ENCODE data around the gene PSPN.
A peak's percentile ranks its signal among the peaks of the same experiment; 100 is the strongest.

PSPN gene, protein sequence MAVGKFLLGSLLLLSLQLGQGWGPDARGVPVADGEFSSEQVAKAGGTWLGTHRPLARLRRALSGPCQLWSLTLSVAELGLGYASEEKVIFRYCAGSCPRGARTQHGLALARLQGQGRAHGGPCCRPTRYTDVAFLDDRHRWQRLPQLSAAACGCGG

DNA sequence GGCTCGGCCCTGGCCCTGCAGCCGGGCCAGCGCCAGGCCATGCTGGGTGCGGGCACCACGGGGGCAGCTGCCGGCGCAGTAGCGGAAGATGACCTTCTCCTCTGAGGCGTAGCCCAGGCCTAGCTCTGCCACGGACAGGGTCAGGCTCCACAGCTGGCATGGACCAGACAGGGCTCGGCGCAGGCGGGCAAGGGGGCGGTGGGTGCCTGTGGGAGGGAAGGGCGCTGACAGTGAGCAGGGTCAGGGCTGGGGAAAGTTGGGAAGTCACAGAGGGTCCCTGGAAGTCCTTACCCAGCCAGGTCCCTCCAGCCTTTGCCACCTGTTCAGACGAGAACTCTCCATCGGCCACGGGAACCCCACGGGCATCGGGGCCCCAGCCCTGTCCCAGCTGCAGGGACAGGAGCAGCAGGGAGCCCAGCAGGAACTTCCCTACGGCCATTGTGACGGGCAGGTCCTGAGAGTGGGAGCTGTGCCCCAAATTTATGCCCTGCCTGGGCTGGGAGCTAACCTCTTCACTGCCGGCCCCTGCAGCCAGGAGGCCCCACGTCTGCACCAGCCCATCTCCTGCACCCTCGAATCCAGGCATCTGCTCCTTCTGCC is at the start of gene PSPN:
Gene PSPN, minus strand, starts transcription at position 523 of the 600 bp plus-strand sequence. Its CDS starts 84 bp downstream, at position 439.
- DNase-seq = no peak

DNA sequence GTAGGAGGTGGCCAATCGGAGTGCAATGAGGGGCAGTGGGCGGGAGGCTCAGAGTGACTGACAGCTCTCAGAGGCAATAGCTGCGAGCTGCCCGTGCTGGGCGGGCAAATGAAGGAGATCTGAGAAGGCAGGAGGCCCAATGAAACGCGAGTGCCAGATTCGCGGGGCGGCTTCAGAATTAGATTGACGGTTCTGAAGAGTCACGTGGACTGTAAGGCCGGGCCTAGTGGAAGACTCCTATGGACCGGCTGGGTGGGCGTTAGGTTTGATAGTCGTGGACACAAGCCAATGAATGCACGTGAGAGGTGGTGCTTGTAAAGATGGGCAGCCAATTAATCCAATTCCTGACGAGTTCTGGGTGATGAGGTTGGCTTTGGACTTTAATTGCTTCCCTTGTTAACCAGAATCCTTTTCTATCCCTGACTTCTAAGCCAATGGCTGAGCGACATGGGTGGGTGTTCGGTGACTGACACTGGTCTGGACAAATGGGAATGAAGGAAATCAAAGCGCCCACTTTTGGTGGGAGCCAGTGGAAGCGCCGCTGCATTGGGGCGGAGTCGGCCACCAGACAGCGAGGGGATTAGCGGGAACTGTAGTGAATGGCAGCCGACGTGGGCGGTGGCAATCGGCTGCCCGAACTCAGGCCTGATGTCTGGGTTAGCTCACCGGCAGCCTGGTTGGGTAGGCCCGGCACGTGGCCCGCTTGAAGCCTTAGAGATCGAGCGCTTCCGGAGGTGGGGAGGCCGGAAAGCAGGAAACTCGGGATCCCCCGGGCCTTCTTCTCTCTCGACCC is 49.4 kb upstream of the PSPN start:
- DNase-seq = peak; percentile 100

DNA sequence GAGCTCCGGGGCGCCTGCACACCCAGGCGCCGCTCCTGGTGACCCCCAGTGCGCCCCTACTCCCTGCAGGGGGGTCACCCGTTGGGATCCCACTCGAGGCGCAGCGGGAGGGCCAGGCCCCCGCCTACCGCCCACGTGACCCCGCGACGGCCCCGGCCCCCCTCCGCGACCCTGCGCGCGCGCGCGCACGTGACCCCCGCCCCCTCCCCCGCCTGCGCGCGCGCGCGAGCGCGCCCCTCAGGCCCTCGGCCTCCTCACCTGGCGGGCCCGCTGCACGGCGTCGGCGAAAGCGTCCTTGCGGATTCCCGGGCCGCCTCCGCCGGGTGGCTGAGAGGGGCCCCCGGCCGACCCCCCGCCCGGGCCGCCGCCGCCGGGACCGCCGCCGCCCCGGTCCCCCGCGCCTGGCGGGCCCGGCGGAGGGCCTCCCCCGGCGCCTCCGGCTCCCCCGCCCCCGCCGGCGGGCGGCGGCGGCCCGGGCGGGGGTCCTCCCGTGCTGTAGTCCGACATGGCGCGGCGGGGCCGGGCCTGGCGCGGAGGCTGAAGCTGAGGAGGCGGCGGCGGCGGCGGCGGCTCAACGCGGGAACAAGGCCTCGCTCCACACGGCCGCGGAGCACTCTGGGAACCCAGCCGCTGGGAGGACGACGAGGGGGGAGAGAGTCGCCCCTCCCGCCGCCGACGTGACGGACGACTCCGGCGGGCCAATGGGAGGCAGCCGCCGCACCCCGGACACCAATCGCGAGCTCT is 48.6 kb upstream of the PSPN start, which contains the start of gene KHSRP:
Gene KHSRP, minus strand, starts transcription at position 617 of the 744 bp plus-strand sequence. Its CDS starts 110 bp downstream, at position 507.
- DNase-seq = no peak

DNA sequence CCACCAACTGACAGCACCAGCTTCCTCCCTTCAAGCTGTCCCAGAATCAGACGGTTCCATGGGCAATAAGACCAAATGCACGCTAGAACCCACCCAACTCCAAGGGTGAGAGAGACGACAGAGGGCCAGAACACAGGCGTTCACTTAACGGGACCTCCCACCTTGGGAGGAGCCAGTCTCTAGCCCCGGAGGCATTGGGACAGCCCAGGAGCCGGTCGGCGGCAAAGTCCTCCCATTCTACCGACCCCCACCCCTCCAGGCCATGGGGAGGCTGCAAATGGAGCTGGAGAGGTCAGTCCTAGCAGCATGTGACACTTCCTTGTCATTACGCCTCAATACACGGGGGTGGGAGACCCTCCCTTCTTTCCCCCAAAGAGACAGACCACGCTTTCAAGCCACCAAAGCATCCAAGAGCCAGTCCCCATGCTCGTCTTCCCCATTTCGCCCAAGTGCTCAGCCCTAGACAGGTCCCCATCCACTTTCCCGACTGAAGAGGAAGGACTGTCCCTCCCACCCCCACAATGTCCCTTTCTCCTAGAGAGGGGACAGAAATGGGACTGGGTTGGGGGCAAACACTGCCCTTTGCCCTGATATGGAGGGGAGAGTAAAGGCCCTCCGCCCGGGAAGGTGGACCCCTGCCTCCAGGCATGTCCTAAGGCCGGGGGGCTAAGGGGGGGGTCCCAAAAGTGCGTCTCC is 47.9 kb upstream of the PSPN start:
- no peak for DNase-seq

DNA sequence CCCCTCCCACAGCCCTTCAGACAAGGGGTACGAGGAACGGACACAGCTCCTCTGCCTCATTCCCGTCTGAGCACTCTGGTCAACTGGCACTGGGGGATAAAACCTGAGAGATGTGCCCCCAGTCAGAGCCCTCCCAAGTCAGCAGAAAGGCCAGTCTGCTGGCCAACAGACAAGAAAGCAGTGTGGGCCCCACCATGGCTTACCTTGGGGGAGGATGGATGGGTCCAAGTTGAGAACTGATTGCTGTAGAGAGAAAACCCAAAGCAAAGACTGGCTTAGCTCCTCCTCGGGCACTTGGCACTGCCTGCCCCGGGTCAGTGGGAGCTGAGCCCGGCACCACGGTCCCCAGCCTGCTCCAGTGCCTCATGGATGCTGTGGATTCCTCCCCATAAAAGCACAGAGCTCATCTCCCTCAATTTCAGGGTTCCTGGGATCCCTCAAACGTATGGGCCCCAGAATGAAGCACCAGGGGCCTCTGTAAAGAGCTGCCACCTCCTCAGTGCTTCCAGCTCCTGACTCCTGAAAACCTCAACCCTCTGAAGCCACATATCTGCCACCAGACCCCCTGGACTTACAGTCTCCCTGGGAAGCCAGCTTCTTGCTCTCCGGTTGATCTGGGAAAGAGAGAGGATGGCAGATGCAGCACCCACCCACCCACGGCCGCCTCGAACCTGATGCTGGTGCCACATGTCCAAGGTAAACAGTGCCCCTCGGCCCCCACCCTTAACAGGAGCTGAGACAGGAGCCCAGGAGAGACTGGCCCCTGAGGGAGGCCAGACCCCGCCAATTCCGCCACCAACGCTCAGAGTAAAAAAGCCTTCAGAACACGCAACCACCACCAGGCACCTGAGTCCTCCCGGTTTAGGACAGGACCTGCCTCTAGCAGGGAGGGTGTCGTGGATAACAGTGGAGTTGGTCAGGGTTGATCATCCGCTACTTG is 45.6 kb upstream of the PSPN start:
- no peak for DNase-seq

DNA sequence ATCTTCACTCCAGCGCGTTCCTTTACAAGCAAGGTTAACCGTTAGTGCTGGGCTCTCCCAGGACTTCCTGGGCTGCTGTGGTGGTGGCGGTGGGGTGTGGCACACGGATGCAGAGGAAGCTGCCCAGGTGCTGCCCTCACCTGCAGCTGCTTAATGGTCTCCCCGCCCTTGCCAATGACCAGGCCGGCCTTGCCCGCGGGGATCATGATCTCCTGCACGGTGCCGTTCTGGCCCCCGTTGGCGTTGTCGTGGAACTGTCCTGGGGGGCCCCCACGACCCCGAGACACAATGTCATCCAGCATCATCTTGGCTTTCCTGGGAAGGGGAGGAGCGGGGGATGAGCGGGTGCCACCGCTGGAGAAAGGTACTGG is 42.8 kb upstream of the PSPN start:
- DNase-seq = no peak

DNA sequence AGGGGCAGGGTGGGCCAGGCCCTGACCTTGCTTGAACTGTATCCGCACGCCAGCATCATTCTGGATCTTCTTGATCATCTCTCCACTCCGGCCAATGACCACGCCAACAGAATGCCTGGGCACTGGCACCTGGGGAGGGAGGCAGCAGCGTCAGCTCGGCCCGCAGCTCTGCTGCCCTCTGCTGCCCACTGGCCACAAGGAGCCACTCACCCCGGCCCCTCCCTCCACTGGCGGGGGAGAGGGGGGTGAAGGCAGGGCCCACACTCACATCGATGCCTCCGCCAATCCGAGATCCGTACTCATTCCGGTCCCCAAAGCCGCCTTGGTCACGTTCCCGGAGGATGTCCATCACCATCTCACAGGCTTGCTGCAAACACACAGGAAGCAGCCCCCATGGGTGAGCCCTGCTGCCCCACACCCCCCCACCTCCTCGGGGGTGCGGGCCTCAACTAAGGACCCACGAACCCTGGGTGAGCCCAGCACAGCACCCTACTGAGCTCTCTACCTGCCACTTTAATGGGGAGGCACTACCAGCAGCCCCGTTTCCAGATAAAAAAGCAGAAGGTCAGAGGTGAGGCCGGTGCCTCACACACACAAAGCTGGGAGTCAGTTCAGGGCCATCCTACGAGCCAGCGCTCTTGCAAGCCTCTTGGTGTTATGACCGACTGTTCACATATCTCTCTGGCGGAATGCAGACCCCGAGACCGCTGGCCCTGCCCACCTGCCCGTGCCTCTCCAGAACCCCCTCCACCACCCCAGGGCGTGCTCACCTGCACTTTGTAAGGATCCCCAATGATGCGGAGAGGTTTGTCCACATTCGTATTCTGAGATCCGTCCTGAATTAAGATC is 42.2 kb upstream of the PSPN start:
- DNase-seq = no peak

DNA sequence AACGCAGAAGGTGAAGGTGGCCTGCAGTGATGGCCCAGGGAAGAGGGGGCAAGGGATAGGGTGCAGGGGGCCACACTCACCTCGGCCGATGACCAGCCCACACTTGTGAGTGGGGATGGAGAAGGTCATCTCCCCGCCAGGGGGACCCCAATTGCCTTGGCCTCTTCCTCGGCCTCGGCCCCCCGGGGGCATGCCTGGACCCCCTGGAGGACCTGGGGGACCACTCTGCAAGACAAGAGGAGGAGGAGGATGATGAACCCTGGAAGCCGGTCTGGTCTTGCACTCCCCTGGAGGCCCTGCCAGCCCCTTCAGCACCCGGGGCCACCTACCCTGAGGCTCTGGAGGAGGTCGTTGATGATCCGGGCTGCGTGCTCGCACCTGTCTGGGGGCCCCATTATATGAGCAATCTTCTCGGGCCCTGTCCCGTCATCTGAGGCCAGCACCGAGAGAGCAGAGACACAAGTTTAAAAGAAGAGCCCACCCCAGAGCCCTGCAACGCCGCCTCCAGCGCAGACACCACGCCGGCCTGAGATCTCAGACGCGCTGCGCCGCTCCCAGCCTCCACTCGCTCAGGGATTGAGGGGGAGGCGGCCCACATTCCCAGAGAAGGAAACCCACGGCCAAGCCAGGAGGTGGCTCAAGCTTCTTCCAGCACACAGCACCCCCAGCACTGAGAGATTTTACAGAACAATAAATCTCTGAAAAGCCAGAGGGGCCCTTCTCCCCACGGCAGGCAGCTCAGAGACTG is 41.1 kb upstream of the PSPN start:
- no peak for DNase-seq

DNA sequence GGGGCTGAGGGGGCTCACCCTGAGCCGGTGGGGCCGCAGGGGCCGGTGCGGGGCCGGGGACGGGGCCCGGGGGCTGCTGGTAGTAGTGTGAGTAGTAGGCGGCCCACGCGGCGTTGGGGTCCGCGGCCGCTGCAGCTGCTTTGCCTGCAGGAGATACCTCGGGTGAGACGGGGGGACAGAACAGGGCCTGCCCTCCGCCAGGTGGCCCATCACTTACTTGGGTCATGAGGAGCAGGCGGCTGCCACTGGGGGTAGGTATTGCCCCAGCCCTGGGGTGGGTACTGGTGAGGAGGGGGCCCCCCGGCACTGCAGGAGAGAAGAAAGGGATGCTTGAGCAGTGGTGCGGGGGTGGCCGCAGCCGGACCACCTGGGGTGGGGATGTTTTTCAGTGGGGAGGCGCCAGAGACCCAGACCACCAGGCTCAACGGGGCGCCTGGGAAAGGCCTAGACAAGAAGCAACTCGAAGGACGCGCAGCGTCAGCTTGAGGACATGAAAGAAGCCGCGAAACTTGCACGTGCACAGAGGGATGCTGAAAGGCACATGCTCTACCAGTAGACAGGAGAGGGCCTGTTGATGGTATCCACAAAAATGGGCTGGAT is 40.0 kb upstream of the PSPN start:
- DNase-seq = no peak

DNA sequence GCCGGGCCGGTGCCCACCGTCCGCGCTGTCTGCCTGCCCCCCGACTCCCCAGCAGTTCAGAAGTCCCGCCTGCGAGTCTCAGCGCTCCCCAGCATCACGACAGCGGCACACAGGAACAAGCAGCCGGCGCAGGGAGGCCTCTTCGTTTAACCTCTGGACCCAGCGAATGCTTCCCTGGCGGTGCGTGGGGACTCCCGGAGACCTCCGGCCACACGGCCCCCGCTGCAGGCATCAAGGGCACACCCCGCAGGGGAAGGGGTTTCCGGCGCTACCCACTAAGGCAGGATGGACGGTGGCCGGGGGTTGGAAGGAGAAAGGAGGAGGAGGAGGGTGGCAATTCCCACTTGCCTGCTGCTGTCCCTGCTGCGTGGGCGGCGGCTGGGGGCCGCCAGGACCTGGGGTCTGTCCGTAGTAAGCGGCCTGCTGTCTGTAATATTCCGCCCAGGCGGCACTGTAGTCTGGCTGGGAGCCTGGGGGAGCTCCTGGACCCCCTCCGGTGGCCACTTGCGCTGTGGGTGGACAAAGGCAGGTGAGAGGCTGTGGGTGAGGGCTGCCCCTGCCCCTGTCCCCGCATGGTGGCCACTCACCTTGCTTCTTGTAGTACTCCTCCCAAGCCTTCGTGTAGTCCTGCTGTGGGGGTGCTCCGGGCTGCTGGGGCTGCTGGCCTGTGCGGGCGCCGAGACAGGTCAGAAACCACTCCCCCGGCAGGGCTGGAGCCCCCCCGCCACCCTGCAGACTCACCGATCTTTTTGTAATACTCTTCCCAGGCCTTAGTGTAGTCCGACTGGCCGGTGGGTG is 39.3 kb upstream of the PSPN start:
- no peak for DNase-seq

DNA sequence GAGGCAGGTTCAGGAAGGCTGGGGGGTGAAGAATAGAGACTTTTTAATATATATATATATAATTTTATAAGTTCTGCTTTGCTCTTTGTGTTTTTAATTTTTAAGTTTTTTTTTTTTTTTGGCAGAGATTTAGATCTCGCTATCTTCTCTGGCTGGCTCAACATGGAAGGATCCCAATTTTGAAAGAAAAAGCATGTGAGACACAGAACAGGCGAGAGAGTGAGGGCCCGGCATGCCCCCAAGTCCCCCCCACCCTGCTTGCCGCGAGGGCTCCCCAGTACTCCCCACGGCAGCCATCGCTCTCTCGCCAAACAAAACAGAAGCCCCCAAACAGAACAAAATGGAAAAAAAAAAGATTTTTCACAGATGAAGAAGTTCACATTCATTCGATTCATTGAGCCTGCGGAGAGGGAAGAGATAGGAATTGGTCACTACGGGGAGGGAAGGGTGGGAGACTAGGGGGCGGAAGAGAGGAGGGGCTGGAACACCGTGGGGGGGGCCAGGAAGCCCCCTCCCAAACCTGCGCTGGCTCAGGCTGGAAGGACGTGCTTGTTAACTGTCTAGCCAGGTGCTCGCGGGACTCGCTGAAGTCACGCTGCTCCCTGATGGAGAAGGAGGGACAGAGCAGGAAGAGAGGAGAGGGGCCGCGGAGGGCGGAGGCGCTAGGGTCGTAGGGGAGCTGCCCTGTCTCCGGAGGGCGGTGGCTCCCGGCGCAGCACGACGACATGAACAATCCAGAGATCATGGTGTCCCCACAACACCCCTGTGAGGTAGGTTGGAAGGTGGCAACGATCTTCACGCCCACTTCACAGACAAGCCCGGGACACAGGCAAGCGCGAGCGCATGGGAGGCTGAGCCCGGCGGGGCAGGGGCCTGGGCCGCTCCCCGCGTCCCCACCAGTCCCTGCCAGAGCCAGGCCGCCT is 38.2 kb upstream of the PSPN start:
- no peak for DNase-seq

DNA sequence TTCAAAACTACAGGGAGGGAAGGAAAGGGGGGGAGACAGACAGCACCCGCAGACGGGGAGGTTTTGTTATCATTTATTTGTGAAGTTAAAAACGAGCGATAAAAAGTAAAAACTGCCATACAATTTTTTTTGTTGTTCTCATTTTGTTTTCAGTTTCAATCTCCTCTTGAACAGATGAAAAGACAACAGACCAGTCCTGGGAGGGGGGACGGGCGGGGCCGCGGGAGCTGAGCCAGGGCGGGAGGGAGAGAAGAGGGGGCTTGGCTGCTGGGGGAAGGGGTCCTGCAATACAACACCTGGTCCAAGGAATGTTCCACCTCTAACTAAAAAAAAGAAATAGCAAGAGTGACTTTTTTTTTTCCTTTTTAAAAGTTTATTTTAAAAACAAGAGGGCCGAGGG is 37.6 kb upstream of the PSPN start:
- no peak for DNase-seq

DNA sequence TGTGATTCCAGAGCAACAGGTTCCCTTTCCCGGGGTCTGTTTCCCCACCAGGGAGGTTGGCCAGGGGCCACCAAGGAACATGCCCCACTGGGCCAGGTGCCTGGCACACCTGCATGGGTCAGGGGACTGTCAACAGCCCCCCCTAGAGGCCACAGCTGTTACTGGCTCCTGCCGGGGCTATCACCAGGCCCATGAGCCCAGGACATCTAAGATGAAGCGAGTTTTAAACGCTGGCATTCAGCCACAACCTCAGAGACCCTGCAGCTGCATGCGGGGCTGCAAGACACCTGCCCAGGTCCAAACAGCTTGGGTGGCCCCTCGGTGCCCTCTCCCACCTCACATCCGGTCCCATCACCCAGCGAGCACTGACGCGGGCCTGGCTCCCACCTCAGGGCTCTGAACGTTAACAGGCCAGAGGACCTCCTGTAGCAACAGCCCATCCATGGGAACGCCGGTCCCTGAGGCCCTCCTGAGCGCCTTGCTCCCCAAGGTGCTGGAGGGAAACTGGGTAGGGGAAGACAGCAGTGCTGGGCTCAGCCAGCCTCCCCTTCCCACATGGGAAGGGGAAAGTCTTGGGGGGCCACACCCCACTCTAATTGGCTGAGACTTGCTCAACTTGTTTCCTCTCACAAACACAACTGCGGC is 36.8 kb upstream of the PSPN start:
- peak; percentile 12 for DNase-seq

DNA sequence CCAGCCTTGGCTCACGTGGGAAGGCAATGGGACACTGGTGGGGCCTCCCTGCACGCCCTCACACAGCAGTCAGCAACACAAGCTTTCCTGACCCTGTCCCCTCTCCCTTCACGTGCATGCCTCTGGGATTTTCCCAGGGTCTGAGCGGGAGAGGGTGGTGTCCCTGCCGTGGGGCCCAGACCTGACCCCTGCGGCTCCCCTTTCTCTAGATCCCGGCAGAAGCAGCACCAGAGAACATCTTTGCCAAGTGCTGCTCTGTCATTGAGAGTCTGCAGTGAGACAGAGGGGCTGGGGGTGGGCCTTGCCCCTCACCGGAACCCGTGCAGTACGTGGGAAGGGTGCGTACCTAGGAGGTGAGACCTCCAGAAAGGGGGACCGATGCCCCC is 36.3 kb upstream of the PSPN start:
- DNase-seq = no peak

DNA sequence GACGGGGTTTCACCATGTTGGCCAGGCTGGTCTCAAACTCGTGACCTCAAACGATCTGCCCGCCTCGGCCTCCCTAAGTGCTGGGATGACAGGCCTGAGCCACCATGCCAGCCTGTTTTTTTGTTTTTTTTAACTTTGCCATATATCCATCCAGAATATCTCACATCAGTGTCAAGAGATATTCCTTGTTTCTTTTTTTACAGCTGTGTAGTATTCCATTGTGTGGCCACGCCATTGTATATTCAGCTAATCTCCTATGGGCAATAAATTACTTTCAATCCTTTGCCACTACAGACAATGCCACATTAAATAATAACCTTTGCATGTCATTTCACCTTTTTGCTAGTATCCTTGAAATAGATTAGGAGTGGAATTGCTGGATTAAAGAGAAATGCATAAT is 33.6 kb upstream of the PSPN start:
- DNase-seq = no peak

DNA sequence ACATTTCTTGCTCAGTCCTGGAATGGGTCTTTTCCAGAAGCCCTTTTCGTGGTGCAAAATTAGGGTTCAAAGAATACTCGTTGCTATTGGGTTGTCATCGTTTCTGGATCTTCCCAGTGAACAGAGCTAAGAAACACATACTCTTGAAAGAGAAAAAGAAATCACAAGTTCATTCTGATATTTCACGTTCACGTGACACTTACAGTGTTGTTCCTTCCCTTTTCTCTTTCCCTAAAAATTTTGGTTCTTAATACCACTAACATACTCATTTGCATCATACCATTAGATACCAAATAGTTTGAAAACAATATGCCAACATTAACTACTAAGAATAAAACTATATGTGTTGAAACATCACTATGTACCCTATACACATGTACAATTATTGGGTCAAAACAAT is 30.7 kb upstream of the PSPN start:
- no peak for DNase-seq

All from COR-L47 (cell line).